Cerebellar nuclear complex (tissue), 1 donor: ENCODE measurements around the gene CBX2.

Experiments used
- DNase-seq, 2 experiments: peaks; one replicate each; lab custom pipeline; 2025; lab: John Stamatoyannopoulos, UW

CBX2 gene

DNA sequence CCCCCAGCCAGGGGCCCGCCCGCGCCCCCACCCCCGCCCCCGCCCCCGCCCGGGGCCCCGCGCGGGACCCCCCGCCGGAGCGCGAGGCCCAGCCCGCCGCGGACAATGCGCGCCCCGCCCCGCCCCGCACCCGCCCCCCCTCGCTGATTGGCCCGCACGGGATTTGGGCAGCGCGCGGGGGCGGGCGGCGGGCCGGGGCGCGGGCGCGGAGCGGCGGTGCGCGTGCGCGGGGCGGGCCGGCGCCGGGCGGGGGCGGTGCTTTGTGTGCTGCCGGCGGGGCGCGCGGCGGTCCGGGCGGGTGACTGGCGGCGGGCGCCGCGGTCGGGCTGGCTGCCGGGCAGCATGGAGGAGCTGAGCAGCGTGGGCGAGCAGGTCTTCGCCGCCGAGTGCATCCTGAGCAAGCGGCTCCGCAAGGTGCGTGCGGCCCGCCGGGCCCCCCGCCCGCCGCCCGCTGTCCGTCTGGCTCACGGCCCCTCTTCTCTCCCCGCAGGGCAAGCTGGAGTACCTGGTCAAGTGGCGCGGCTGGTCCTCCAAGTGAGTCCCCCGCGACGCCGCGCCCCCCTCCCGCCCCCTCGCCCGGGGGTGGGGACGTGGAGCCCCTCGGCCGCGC, at the start of gene CBX2:
TSS of gene CBX2 (plus strand) at position 255 of the 610 bp plus-strand sequence. CDS start at position 343, 88 bp downstream.
- no peak for DNase-seq

- peak; percentile 11 to 92 for DNase-seq
Observed at GRCh38 chr17:79728169-79728907, 49.6 kb upstream of the CBX2 start.

DNA sequence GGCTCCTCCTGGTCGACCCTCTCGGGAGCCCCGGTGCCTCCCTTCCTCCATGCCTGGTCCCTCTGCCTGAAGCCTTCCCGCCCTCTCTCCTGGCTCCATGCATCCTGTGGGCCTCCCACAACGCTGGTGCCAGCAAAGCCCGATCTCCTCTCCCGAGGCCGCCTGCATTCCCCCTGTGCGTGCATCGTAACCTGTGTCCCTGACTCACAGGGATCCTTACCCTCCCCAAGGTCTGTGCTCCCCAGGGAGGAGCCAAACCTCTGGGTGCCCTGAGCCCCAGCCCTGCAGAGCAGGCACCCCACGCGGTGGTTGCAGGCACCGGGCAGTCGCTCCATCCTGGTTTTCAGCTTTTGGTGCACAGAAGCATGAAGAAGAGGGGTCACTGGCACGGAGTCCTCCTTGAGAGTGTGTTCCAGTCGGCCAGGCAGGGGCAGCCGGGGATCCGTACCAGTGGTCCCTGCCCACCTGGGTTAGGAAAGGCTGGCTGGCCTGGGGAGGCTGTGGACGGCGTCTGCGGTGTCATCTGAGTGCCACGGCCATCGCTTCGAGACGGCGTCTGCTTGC, 49.0 kb upstream of the CBX2 start:
- no peak for DNase-seq

DNA sequence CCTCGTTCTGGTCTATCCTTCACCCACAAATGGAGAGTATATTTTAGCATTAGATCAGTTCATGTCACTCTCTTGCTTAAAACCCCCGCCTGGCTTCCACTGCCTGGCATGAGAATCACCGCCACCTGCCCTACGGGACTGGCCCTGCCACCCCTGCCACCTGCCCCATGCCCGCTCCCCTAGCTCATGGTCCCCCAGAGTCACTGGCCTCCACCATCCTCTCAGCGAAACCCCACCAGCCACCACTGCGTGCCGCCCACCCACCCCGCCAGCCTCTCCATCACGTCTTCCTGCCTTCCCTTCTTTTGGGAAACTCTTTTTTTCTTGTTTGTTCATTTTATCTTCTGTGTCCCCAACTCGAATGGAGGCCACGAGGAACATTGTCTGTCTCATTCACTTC, 48.2 kb upstream of the CBX2 start:
- no peak for DNase-seq

GRCh38 chr17:79730437-79730768, 47.5 kb upstream of the CBX2 start:
- DNase-seq, result no peak

DNA sequence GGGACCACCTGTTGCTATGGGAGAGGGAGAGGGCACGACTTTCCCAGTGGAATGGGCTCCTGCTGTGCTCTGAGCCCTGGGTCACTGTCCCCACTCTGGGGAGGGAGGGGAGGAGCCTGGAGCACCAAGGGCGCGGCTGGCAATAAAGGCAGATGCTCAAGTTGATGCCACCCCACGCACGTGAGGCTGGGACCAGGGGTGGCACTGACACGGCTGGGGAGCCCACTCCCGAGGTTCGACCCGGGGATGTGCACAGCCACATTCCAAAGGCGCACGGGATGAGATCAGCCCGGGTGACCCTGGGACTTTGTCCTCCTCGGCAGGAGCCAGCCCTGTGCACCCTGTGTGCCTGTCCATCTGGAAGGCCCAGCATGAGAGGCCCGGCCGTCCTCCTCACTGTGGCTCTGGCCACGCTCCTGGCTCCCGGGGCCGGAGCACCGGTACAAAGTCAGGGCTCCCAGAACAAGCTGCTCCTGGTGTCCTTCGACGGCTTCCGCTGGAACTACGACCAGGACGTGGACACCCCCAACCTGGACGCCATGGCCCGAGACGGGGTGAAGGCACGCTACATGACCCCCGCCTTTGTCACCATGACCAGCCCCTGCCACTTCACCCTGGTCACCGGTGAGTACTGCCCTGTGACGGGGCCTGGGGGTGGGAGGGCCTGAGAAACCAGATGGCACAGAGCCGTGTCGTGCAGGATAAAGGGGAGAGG, 47.0 kb upstream of the CBX2 start, which contains the start of gene ENPP7:
TSS of gene ENPP7 (plus strand) at position 175 of the 715 bp plus-strand sequence. CDS start at position 372, 197 bp downstream.
- no peak for DNase-seq

DNA sequence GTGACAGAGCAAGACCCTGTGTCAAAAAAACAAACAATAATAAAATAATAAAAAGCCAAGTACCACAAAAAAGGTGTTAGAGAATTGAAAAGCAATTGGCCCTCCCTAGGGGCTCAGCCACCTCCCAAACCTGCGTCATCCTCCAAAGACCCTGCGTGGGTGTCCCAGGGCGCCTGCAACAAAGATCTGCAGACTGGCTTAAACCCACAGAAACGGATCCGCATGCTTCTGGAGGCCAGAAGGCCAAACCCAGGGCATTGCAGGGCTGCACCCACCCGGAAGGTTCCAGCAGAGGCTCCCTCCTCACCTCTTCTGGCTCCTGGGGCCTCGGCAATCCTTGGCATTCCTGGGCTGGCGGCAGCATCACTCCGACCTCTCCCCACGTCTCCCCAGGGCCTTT, 45.7 kb upstream of the CBX2 start:
- no peak for DNase-seq

GRCh38 chr17:79732804-79733691, 44.9 kb upstream of the CBX2 start:
- DNase-seq, result no peak

DNA sequence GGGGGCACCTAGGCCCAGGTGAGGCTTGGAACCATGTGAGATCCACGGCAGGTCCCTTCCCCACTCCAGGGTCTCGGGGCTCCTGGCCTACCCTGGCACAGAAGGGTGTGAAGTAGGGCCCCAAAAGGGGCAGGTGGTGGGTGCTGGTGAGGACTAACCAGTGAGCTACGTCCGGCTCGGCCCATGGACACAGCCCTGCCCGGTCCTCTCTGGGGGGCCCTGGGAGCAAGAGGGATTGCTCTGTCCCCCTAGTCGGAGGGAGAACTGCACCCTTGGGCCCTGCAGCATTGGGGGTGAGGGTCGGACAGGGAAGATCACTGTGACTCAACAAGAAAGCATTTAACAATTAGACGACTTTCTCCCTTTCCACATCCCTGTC, 44.3 kb upstream of the CBX2 start:
- DNase-seq, result no peak

DNA sequence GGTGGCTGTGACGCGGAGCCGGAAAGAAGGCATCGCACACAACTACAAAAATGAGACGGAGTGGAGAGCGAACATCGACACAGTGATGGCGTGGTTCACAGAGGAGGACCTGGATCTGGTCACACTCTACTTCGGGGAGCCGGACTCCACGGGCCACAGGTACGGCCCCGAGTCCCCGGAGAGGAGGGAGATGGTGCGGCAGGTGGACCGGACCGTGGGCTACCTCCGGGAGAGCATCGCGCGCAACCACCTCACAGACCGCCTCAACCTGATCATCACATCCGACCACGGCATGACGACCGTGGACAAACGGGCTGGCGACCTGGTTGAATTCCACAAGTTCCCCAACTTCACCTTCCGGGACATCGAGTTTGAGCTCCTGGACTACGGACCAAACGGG, 42.9 kb upstream of the CBX2 start:
- DNase-seq, result no peak

GRCh38 chr17:79737046-79737921, 40.7 kb upstream of the CBX2 start:
- no peak for DNase-seq

DNA sequence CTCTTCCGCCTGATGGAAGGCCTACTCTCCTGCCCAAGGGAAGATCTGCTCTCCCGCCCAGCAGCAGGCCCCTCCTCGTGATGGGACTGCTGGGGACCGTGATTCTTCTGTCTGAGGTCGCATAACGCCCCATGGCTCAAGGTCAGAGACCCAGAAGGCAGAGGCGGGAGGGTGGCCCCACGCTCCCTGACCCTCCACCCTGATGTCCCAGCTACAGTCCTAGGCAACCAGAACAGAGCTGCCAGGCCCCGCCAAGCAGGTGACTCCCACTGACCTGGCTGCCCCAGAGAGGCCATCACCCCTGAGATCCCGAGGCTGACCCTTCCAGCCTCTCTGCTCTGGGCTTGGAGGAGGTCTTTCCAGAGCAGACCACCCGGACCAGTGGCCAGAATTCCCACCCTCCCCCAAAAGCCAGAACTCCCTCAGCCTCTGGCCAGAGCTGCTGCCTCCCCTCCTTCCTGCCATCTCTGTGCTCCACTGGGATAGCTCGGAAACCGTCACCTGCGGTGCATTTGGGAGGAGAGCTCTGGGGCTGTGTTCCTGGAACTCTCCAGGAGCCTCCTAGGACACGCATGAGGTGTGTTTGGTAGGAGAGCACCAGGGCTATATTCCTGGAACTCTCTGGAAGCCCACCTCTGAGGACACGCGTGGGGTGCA, 39.9 kb upstream of the CBX2 start:
- DNase-seq, result no peak

GRCh38 chr17:79738643-79739042, 39.3 kb upstream of the CBX2 start:
- no peak for DNase-seq

GRCh38 chr17:79739148-79740062, 38.5 kb upstream of the CBX2 start:
- DNase-seq, result no peak

DNA sequence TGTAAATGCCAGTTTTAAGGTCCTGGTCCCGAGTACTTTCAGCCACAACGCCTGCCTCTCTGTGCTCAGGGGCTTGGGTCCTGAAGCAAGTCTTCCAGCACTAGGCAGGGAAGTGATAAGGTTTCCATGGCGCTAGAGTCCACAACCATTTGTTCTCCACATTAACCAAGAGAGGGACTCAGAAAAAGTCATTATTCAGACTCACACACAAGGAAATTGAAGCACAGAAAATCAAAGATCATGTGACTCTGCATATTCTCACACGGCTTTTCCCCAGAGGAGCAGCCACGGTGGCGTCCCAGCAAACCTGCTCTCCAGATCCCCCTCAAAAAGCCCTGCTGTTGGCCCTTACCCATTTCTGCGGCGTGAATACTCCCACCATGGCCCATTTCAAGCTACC, 37.5 kb upstream of the CBX2 start:
- no peak for DNase-seq

- no peak for DNase-seq
Observed at GRCh38 chr17:79741401-79741750, 36.6 kb upstream of the CBX2 start.

DNA sequence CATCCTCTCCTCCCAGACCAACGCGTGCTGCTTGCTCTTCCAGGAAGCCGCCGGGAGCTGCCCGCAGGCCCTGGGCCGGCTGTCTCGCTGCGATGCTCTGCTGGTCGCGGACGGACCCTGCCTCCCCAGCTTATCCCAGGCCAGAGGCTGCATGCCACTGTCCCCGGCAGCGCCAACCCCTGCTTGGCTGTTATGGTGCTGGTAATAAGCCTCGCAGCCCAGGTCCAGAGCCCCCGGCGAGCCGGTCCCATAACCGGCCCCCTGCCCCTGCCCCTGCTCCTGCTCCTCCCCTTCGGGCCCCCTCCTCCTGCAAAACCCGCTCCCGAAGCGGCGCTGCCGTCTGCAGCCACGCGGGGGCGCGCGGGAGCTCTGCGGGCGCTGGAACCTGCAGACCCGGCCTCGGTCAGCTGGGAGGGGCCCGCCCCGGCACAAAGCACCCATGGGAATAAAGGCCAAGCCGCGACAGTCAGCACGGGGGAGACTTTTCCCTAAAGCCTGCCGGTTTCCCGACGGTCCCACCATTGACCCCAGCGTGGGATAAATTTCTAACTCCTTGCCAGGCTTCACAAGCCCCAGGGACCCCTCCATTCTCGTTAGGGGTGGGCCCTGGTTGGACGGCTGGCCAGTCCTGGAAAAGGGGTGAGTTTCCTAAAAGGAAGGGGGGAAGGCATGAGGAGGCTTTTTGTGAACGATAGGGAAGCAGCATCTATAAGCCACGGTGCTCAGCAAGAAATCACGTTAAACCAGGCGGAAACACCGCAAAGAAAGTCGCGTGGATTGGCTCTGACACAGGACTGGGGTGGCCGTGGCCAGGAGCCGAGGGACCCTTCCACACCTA, 36.0 kb upstream of the CBX2 start:
- DNase-seq, result peak in 1 of 2 experiments; percentile 40

DNA sequence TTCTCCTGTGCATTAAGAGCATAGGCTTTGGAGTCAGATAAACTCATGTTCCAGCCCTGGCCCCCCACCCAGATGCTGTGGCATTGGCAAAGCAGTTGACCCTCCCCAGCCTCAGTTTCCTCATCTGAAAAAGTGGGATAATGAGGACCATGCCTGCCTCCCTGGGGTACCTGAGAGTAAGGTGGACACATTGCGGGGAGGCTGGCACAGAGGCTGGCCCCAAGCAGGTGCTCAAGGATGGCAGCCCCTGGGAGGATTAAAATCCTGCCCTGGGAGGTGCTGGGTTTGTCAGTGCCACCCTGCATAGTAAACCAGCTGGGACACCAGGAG, 35.4 kb upstream of the CBX2 start:
- no peak for DNase-seq
